Caco-2 (cell line): ENCODE data around the gene IRX4. TPM values are rescaled to one million over a fixed set of nuclear protein-coding genes. Genes with fewer than 3 reads are reported as not detected.

Source experiments
- BruUV-seq: library from RNA; stranded (reverse); fragments of 400-500 nt; replicated peaks from 2 replicates; lab custom pipeline; 2021; lab: Mats Ljungman, UMichigan
- CTCF ChIA-PET: fragments of 300-600 bp; sonication (Branson Sonifier 250); formaldehyde crosslinking; loops from one replicate; lab custom pipeline; 2022; ENCODE audit warnings: antibody characterized with exemption; lab: Charles Lee
- POLR2A ChIA-PET: fragments of 300-600 bp; sonication (Branson Sonifier 250); formaldehyde crosslinking; loops from one replicate; lab custom pipeline; 2022; ENCODE audit warnings: antibody characterized with exemption; lab: Charles Lee
- DNase-seq, 2 experiments: peaks; one replicate each; pipeline versions ENCODE4 v3.0.0 to v3.0.0-alpha.2; 2020 to 2022
- H3K27me3 ChIP-seq: replicated peaks from 2 replicates; pipeline ENCODE4 v1.6.0; 2011; ENCODE audit warnings: low read length; ENCODE audit not compliant: control insufficient read depth, insufficient read depth
- H3K36me3 ChIP-seq: 2 replicates; pipeline ENCODE4 v1.5.1; 2011; ENCODE audit warnings: low read length; ENCODE audit not compliant: control insufficient read depth, insufficient read depth
- H3K4me1 ChIP-seq: fragments of 250-450 bp; sonication (Bioruptor Pico); 2 replicates; pipeline ENCODE4 v1.5.1; 2020; ENCODE audit warnings: mild to moderate bottlenecking
- H3K4me3 ChIP-seq: 2 replicates; pipeline ENCODE4 v1.5.1; 2011; ENCODE audit warnings: low read depth, mild to moderate bottlenecking, control low read depth, low read length
- H3K9me3 ChIP-seq: fragments of 250-450 bp; sonication (Bioruptor Pico); 2 replicates; pipeline ENCODE4 v1.5.1; 2020; ENCODE audit warnings: mild to moderate bottlenecking, moderate library complexity
- H3K27ac Mint-ChIP-seq: one replicate; pipeline ENCODE4 v1.8.0; 2022; ENCODE audit warnings: mixed read lengths; ENCODE audit not compliant: unreplicated experiment
- H3K27me3 Mint-ChIP-seq: one replicate; pipeline ENCODE4 v1.8.0; 2022; ENCODE audit warnings: mixed read lengths; ENCODE audit not compliant: insufficient read depth, unreplicated experiment
- H3K36me3 Mint-ChIP-seq: one replicate; pipeline ENCODE4 v1.8.0; 2022; ENCODE audit warnings: mild to moderate bottlenecking, mixed read lengths; ENCODE audit not compliant: insufficient read depth, unreplicated experiment
- H3K4me1 Mint-ChIP-seq: one replicate; pipeline ENCODE4 v1.8.0; 2022; ENCODE audit warnings: low read depth, mixed read lengths; ENCODE audit not compliant: unreplicated experiment
- H3K4me3 Mint-ChIP-seq: one replicate; pipeline ENCODE4 v1.8.0; 2022; ENCODE audit warnings: mild to moderate bottlenecking, moderate library complexity, mixed read lengths; ENCODE audit not compliant: unreplicated experiment
- H3K9me3 Mint-ChIP-seq: one replicate; pipeline ENCODE4 v1.8.0; 2022; ENCODE audit warnings: mixed read lengths; ENCODE audit not compliant: unreplicated experiment
- CTCF ChIP-seq, 2 experiments: fragments of 200-600 bp in 1 of 2; IDR thresholded peaks; 1 replicate in 1 of 2; 2 replicates in 1 of 2; pipeline versions ENCODE4 v1.5.1 to v1.8.0; 2011 to 2022; ENCODE audit warnings: antibody characterized with exemption in 1 of 2, control low read depth in 1 of 2, inconsistent platforms in 1 of 2, low read depth in 1 of 2, low read length in 1 of 2, mild to moderate bottlenecking in 1 of 2, moderate library complexity in 1 of 2; ENCODE audit not compliant: insufficient read depth in 1 of 2, severe bottlenecking in 1 of 2, unreplicated experiment in 1 of 2
- intact Hi-C: fragments of 100-400 bp; cut with micrococcal nuclease; formaldehyde crosslinking; loops from one replicate; pipeline ENCODE4 v1.10.0; 2022; ENCODE audit not compliant: unreplicated experiment
- total RNA-seq: library from RNA; stranded (reverse); gene quantifications from 2 replicates; pipeline ENCODE4 v1.2.3, GENCODE V29; 2022

The IRX4 gene
- total RNA-seq, 1 experiment from 2014 or later = not detected

- POLR2A ChIA-PET = no interaction called here
- intact Hi-C loops = no loop called here
- Mint-ChIP-seq H3K27ac (no peak overlapping the region), H3K4me3 (no peak overlapping the region), H3K4me1 (no peaks in the 10 kb centered on the region), H3K27me3 (no peaks in the 10 kb centered on the region), H3K36me3 (no peaks in the 10 kb centered on the region), H3K9me3 (no peaks in the 10 kb centered on the region)
- no peaks in the 10 kb centered on the region for H3K9me3 ChIP-seq
- no peaks in the 10 kb centered on the region for H3K27me3 ChIP-seq
- CTCF ChIA-PET = no interaction called here
- no peak for DNase-seq
- no peak for TF ChIP-seq CTCF (IDR thresholded peaks at IDR 0.05; ENCODE audit: insufficient read depth in 1 of 2, low read depth in 1 of 2, low read length in 1 of 2, severe bottlenecking in 1 of 2, unreplicated experiment in 1 of 2)
- no peaks in the 10 kb centered on the region for H3K4me1 ChIP-seq
- no peaks in the 10 kb centered on the region for H3K36me3 ChIP-seq
- H3K4me3 ChIP-seq = no peak overlapping the region
- BruUV-seq = no TSS peak
These were observed 2.7 kb upstream of the IRX4 start for GRCh38 chr5:1885404-1885755.

- BruUV-seq = no TSS peak
- Histone ChIP-seq H3K27me3 (no peaks in the 10 kb centered on the region), H3K36me3 (no peaks in the 10 kb centered on the region), H3K9me3 (no peaks in the 10 kb centered on the region), H3K4me1 (no peaks in the 10 kb centered on the region), H3K4me3 (no peak overlapping the region)
- no peak overlapping the region for H3K27ac Mint-ChIP-seq
- no peaks in the 10 kb centered on the region for H3K27me3 Mint-ChIP-seq
- no peak for TF ChIP-seq CTCF (IDR thresholded peaks at IDR 0.05; ENCODE audit: insufficient read depth in 1 of 2, low read depth in 1 of 2, low read length in 1 of 2, severe bottlenecking in 1 of 2, unreplicated experiment in 1 of 2)
- POLR2A ChIA-PET = no interaction called here
- H3K4me1 Mint-ChIP-seq = no peaks in the 10 kb centered on the region
- no peaks in the 10 kb centered on the region for H3K36me3 Mint-ChIP-seq
- DNase-seq = no peak
- no peak overlapping the region for H3K4me3 Mint-ChIP-seq
- intact Hi-C loops = no loop called here
- CTCF ChIA-PET = no interaction called here
- H3K9me3 Mint-ChIP-seq = no peaks in the 10 kb centered on the region
These were observed 2.1 kb upstream of the IRX4 start for GRCh38 chr5:1884678-1885403.

GRCh38 chr5:1883925-1884677, 1.4 kb upstream of the IRX4 start:
- no peaks in the 10 kb centered on the region for H3K4me1 Mint-ChIP-seq

More at GRCh38 chr5:1883925-1884677, 1.4 kb upstream of the IRX4 start:
- Mint-ChIP-seq H3K9me3 (no peaks in the 10 kb centered on the region), H3K4me3 (no peak overlapping the region), H3K27ac (no peak overlapping the region), H3K27me3 (no peaks in the 10 kb centered on the region), H3K36me3 (no peaks in the 10 kb centered on the region)
- CTCF ChIA-PET = no interaction called here
- intact Hi-C loops = no loop called here
- POLR2A ChIA-PET = no interaction called here
- H3K4me1 ChIP-seq = no peaks in the 10 kb centered on the region
- no peaks in the 10 kb centered on the region for H3K36me3 ChIP-seq
- H3K27me3 ChIP-seq = no peaks in the 10 kb centered on the region
- no peak for TF ChIP-seq CTCF (IDR thresholded peaks at IDR 0.05; ENCODE audit: insufficient read depth in 1 of 2, low read depth in 1 of 2, low read length in 1 of 2, severe bottlenecking in 1 of 2, unreplicated experiment in 1 of 2)
- H3K4me3 ChIP-seq = no peak overlapping the region
- no peak for DNase-seq
- H3K9me3 ChIP-seq = peaks cover 7% of the 10 kb centered on the region; the same call in 1 of the 2 replicates
- no TSS peak for BruUV-seq
